Measurements from ENCODE around the gene DPT.

GRCh38 chr1:168645721-168646120 is 83.3 kb downstream of the DPT start:
- TF ChIP-seq CTCF (IDR thresholded peaks at IDR 0.05) (no peak), POLR2A (IDR thresholded peaks at IDR 0.05) (no peak)
